Measurements from ENCODE around the gene GLYATL2.

The GLYATL2 gene

GRCh38 chr11:58807343-58807742 lies 37.2 kb downstream of the GLYATL2 start:
- no peak for DNase-seq (ENCODE audit: low spot score)
- no peak for TF ChIP-seq CTCF (IDR thresholded peaks at IDR 0.05; ENCODE audit: borderline replicate concordance, control extremely low read depth, extremely low read depth, insufficient read depth, missing control alignments)
- in situ Hi-C loops (cut with MboI; ENCODE audit: low sequenced_read_pairs, unreplicated experiment) = no loop called here

DNA sequence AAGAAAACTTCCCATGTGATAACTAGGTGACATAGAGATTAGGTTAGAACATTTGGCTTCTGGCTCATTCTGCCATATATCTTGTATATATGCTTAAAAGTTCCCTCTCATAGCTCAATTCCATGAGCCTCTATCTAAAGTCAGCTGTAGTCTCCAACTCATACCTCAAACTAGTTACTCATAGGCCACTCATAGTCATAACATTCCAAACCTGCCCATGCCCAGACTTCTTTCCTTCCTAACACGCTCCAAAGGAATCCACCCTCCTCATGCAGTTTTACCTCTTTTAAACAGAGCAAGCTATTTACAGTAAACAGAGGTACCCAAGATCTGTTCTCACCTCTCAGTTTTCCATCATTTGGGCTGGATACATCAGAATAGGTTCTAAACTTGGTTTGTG lies 39.4 kb downstream of the GLYATL2 start:
- in situ Hi-C loops (cut with MboI; ENCODE audit: low sequenced_read_pairs, unreplicated experiment) = no loop called here
- DNase-seq (ENCODE audit: low spot score) = no peak

GRCh38 chr11:58801974-58802545 lies 42.4 kb downstream of the GLYATL2 start:
- DNase-seq (ENCODE audit: low spot score) = no peak
- TF ChIP-seq CTCF (IDR thresholded peaks at IDR 0.05; ENCODE audit: borderline replicate concordance, control extremely low read depth, extremely low read depth, insufficient read depth, missing control alignments) = no peak
- in situ Hi-C loops (cut with MboI; ENCODE audit: low sequenced_read_pairs, unreplicated experiment) = no loop called here

More for the DNA sequence above, 39.4 kb downstream of the GLYATL2 start:
- no peak for TF ChIP-seq CTCF (IDR thresholded peaks at IDR 0.05; ENCODE audit: borderline replicate concordance, control extremely low read depth, extremely low read depth, insufficient read depth, missing control alignments)

DNA sequence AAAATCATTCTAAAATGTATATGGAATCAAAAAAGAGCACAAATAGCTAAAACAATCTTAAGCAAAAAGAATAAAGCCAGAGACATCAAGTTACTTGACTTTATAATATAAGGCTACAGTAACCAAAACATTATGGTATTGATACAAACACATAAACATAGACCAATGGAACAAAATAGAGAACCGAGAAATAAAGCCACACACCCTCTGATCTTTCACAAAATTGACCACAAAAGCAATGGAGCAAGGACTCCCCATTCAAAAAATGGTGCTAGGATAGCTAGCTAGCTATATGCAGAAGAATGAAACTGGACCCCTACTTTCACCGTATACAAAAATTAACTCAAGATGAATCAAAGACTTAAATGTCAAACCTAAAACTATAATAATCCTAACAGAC lies 43.2 kb downstream of the GLYATL2 start:
- no peak for TF ChIP-seq CTCF (IDR thresholded peaks at IDR 0.05; ENCODE audit: borderline replicate concordance, control extremely low read depth, extremely low read depth, insufficient read depth, missing control alignments)
- in situ Hi-C loops (cut with MboI; ENCODE audit: low sequenced_read_pairs, unreplicated experiment) = no loop called here
- no peak for DNase-seq (ENCODE audit: low spot score)

DNA sequence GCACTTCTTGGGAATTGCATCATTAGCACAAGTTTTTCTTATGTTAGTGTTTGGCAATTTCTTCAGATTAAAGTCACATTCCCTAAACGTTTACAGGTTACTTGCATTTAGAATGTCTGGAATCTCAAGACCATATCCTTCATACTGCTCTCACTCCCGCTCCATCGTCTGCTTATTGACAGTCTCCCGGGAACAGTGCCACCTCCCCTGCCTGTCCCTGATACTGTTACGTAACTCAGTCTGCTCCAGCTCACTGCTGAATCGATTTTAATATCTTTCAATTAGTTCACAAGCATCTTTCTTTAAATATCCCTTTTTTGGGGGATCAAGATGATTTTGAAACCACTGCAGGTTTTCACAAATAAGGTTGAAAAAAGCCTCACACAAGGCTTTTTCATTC lies 48.2 kb downstream of the GLYATL2 start:
- in situ Hi-C loops (cut with MboI; ENCODE audit: low sequenced_read_pairs, unreplicated experiment) = no loop called here
- no peak for DNase-seq (ENCODE audit: low spot score)
- no peak for TF ChIP-seq CTCF (IDR thresholded peaks at IDR 0.05; ENCODE audit: borderline replicate concordance, control extremely low read depth, extremely low read depth, insufficient read depth, missing control alignments)

- DNase-seq (ENCODE audit: low spot score) = peak; percentile 22
- TF ChIP-seq CTCF (IDR thresholded peaks at IDR 0.05; ENCODE audit: borderline replicate concordance, control extremely low read depth, extremely low read depth, insufficient read depth, missing control alignments) = peak; percentile 75
- in situ Hi-C loops (cut with MboI; ENCODE audit: low sequenced_read_pairs, unreplicated experiment) = loop anchor here (10.0 kb wide), 1 partner anchor 134 kb away; no protein-coding TSS in a partner anchor
Measured at GRCh38 chr11:58788355-58789023, 56.0 kb downstream of the GLYATL2 start.

Measured in GM13976 (cell line).